Measurements from ENCODE around the gene LSM5. TPM values are rescaled to one million over a fixed set of nuclear protein-coding genes. Genes with fewer than 3 reads are reported as not detected.

LSM5 gene
- total and polyA plus RNA-seq, 3 donors from 2014 or later, result 18.9 to 42.6 (median 19.6) TPM

DNA sequence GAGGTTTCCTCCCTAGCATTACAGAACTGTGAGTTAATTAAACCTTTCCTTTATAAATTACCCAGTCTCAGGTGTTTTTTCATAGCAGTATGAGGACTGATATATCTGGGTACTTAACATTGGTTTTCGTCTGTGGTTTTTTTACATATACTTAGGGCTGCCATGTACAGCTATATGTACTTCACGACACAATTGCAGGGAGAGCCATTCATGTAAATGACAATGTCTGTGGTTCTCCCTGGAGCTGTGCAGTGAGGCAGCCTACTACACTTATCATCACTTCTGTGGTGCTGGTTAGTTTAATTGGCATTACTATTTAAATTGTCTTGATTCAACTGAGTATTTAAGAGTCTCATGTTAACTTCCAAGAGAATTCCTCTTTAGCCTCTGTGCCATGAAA lies 45.8 kb upstream of the LSM5 start:
- Histone ChIP-seq H3K9me3 (no peaks in the 10 kb centered on the region), H3K27ac (no peak overlapping the region), H3K27me3 (no peaks in the 10 kb centered on the region), H3K36me3 (ENCODE audit: low read depth, missing control alignments) (no peaks in the 10 kb centered on the region), H3K4me1 (no peaks in the 10 kb centered on the region), H3K4me3 (no peak overlapping the region)
- WGBS, 2 donors, result 92 to 94% methylated on average over 2 of the region's 2 CpGs
- intact Hi-C loops (cut with DNase I; ENCODE audit: low total_unique reads), result no loop called here
- TF ChIP-seq POLR2A (IDR thresholded peaks at IDR 0.05) (no peak), CTCF (IDR thresholded peaks at IDR 0.05) (no peak)
- no peak for DNase-seq

DNA sequence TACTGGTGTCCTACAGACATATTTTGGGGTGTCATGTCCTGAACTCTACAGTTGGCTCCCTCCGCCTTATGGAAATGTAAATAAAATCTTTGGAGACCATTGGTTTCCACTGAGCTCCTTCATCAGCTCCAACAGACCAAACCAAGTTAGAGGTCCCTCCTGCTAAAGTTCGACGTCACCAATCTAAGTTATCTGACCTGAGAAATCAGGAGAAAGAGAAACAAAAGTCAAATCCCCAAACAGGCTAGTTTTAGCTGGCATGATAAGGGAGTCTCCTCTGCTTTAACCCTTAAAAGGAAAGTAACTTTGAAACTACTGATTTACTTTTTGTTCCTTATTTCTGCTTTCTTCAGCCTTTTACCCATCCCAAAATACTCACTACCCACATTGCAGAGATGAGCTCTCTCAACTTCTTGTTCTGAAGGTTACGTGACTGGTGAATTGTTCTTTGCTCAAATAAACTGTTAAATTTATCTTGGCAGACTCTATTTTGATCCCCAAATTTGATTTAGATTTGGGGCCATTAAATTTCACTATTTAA lies 45.1 kb upstream of the LSM5 start:
- WGBS, 2 donors, result 79 to 83% methylated on average over 4 of the region's 4 CpGs

GRCh38 chr7:32533276-32534029 lies 43.3 kb upstream of the LSM5 start:
- Histone ChIP-seq H3K36me3 (ENCODE audit: low read depth, missing control alignments) (no peaks in the 10 kb centered on the region), H3K27ac (no peak overlapping the region), H3K27me3 (no peaks in the 10 kb centered on the region), H3K9me3 (no peaks in the 10 kb centered on the region), H3K4me1 (no peaks in the 10 kb centered on the region), H3K4me3 (no peak overlapping the region)
- no peak for DNase-seq
- intact Hi-C loops (cut with DNase I; ENCODE audit: low total_unique reads), result no loop called here
- TF ChIP-seq CTCF (IDR thresholded peaks at IDR 0.05), result no peak
- no peak for TF ChIP-seq POLR2A (IDR thresholded peaks at IDR 0.05)
- WGBS, 2 donors, result 60 to 63% methylated on average over 8 of the region's 8 CpGs

More for the DNA sequence above, 45.1 kb upstream of the LSM5 start:
- TF ChIP-seq POLR2A (IDR thresholded peaks at IDR 0.05), result no peak
- no peak for TF ChIP-seq CTCF (IDR thresholded peaks at IDR 0.05)
- Histone ChIP-seq H3K9me3 (no peaks in the 10 kb centered on the region), H3K27ac (no peak overlapping the region), H3K36me3 (ENCODE audit: low read depth, missing control alignments) (no peaks in the 10 kb centered on the region), H3K4me1 (no peaks in the 10 kb centered on the region), H3K27me3 (no peaks in the 10 kb centered on the region), H3K4me3 (no peak overlapping the region)
- no peak for DNase-seq
- intact Hi-C loops (cut with DNase I; ENCODE audit: low total_unique reads), result no loop called here

DNA sequence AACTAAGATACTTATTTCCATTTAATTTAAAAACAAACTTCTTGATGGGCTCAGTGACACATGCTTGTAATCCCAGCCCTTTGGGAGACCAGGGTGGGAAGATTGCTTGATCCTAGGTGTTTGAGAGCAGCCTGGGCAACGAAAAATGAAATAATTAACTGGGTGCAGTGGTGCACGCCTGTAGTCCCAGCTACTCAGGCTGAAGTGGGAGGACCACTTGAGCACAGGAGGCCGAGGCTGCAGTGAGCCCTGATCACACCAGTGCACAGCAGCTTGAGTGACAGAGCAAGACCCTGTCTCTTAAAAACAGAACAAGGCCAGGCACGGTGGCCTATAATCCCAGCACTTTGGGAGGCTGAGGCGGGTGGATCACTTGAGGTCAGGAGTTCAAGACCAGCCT lies 42.5 kb upstream of the LSM5 start:
- no peak for DNase-seq
- 81 to 83% methylated on average over 5 of the region's 5 CpGs for WGBS, 2 donors

More for the DNA sequence above, 42.5 kb upstream of the LSM5 start:
- Histone ChIP-seq H3K36me3 (ENCODE audit: low read depth, missing control alignments) (no peaks in the 10 kb centered on the region), H3K4me3 (no peak overlapping the region), H3K27me3 (no peaks in the 10 kb centered on the region), H3K27ac (no peak overlapping the region), H3K4me1 (no peaks in the 10 kb centered on the region), H3K9me3 (no peaks in the 10 kb centered on the region)
- intact Hi-C loops (cut with DNase I; ENCODE audit: low total_unique reads), result no loop called here
- no peak for TF ChIP-seq CTCF (IDR thresholded peaks at IDR 0.05)
